ENCODE data around the gene CLCN1.

DNA sequence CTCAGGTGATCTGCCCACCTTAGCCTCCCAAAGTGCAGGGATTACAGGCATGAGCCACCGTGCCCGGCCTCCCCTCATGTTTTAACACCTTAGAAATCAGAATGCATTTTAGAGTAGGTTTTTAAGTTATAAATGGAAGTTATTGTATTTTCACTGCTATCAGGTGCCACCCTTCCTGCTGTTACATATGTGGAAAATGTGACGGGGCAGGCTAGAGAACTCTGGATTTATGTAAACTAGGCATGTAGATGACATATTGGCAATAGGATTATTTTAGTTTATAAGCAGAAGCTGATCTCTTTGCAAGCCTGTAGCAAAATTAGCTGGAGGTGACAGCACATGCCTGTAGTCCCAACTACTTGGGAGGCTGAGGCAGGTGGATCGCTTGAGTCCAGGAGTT is 25.6 kb upstream of the CLCN1 start:
- TF ChIP-seq, protein P1, sequence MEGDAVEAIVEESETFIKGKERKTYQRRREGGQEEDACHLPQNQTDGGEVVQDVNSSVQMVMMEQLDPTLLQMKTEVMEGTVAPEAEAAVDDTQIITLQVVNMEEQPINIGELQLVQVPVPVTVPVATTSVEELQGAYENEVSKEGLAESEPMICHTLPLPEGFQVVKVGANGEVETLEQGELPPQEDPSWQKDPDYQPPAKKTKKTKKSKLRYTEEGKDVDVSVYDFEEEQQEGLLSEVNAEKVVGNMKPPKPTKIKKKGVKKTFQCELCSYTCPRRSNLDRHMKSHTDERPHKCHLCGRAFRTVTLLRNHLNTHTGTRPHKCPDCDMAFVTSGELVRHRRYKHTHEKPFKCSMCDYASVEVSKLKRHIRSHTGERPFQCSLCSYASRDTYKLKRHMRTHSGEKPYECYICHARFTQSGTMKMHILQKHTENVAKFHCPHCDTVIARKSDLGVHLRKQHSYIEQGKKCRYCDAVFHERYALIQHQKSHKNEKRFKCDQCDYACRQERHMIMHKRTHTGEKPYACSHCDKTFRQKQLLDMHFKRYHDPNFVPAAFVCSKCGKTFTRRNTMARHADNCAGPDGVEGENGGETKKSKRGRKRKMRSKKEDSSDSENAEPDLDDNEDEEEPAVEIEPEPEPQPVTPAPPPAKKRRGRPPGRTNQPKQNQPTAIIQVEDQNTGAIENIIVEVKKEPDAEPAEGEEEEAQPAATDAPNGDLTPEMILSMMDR (conservative IDR thresholded peaks at IDR 0.05; ENCODE audit: low read depth, low read length): no peak
- TF ChIP-seq CHD1 (IDR thresholded peaks at IDR 0.05; ENCODE audit: low read depth, low read length): no peak

Measured in IMR-90 (cell line).